ENCODE results near the gene SMARCC2. TPM values are rescaled to one million over a fixed set of nuclear protein-coding genes. Genes with fewer than 3 reads are reported as not detected.
A peak's percentile ranks its signal among the peaks of the same experiment; 100 is the strongest.

SMARCC2 gene
- total and polyA plus RNA-seq, 12 donors = 16.2 to 81.9 (median 60.7) TPM

- peaks cover 0 to 68% (median 57%) of the 10 kb centered on the region in 9 donors for H3K4me1 ChIP-seq
Measured at GRCh38 chr12:56121204-56121870, 67.9 kb downstream of the SMARCC2 start.

GRCh38 chr12:56120158-56120846, 69.0 kb downstream of the SMARCC2 start:
- Histone ChIP-seq H3K36me3 (peaks cover 0 to 39% (median 13%) of the 10 kb centered on the region in 9 donors), H3K27ac (peak overlapping the region in 9 of 10 donors; percentile 46 to 95 (median 88)), H3K27me3 (no peaks in the 10 kb centered on the region), H3K4me3 (no peak overlapping the region), H3K9me3 (no peaks in the 10 kb centered on the region), H3K4me1 (peaks cover 0 to 64% (median 46%) of the 10 kb centered on the region in 9 donors)
- ATAC-seq (no peak), DNase-seq (no peak)
- intact Hi-C loops (cut with DNase I) = loop anchor here in 6 of 10 donors (2.0 to 10.0 kb wide), 6 partner anchors 37 to 514 kb away; partner anchors contain the start of genes SMARCC2 (in 2 of the 6), SPRYD4 (in 2 of the 6), BAZ2A (in 1 of the 6) and MYL6 (in 1 of the 6)
- WGBS, 2 donors = 85 to 90% methylated on average over 17 of the region's 17 CpGs
- TF ChIP-seq CTCF (IDR thresholded peaks at IDR 0.05) = no peak

More at GRCh38 chr12:56121204-56121870, 67.9 kb downstream of the SMARCC2 start:
- ATAC-seq (no peak), DNase-seq (no peak)
- H3K27me3 ChIP-seq = no peaks in the 10 kb centered on the region
- peaks cover 0 to 39% (median 13%) of the 10 kb centered on the region in 9 donors for H3K36me3 ChIP-seq
- no peak for TF ChIP-seq CTCF (IDR thresholded peaks at IDR 0.05)
- intact Hi-C loops (cut with DNase I) = loop anchor here in 6 of 10 donors (2.0 to 10.0 kb wide), 6 partner anchors 36 to 513 kb away; partner anchors contain the start of genes SMARCC2 (in 2 of the 6), SPRYD4 (in 2 of the 6), BAZ2A (in 1 of the 6) and MYL6 (in 1 of the 6)
- H3K27ac ChIP-seq = peak overlapping the region in 4 of 10 donors; percentile 10 to 33 (median 17)
- no peaks in the 10 kb centered on the region for H3K9me3 ChIP-seq
- H3K4me3 ChIP-seq = no peak overlapping the region
- 82 to 83% methylated on average over 11 of the region's 11 CpGs for WGBS, 2 donors

GRCh38 chr12:56119361-56119796, 69.9 kb downstream of the SMARCC2 start:
- H3K4me1 ChIP-seq = peaks cover 0 to 60% (median 41%) of the 10 kb centered on the region in 9 donors
- ATAC-seq (peak; percentile 43 to 55 (median 47)), DNase-seq (peak; percentile 46 to 87)
- WGBS, 2 donors = 0% methylated on average over 2 of the region's 2 CpGs
- H3K9me3 ChIP-seq = no peaks in the 10 kb centered on the region
- peak; percentile 57 to 87 (median 80) for TF ChIP-seq CTCF (IDR thresholded peaks at IDR 0.05)
- H3K4me3 ChIP-seq = peak overlapping the region in 7 of 10 donors; percentile 54 to 84 (median 74)
- intact Hi-C loops (cut with DNase I) = loop anchor here in 7 of 10 donors (1.0 to 10.0 kb wide), 14 partner anchors 39 to 385 kb away; partner anchors contain the start of genes SMARCC2 (in 5 of the 7), NABP2 (in 4 of the 7), SPRYD4 (in 4 of the 7) and MYL6 (in 2 of the 7)
- peaks cover 0 to 39% (median 13%) of the 10 kb centered on the region in 9 donors for H3K36me3 ChIP-seq
- H3K27me3 ChIP-seq = no peaks in the 10 kb centered on the region
- H3K27ac ChIP-seq = peak overlapping the region in 9 of 10 donors; percentile 46 to 95 (median 89)

Data from heart right ventricle (tissue), 16 donors.